C4-2B (cell line): ENCODE data around the gene TSPEAR.

Experiments used
- CTCF ChIP-seq: fragments of 450-650 bp; conservative IDR thresholded peaks from 2 replicates; pipeline ENCODE4 v1.5.1; 2017; ENCODE audit warnings: mild to moderate bottlenecking
- ZFX ChIP-seq: fragments of 450-650 bp; IDR thresholded peaks from 2 replicates; pipeline ENCODE4 v1.6.1; 2017

GRCh38 chr21:44729336-44730027 is 18.1 kb upstream of the TSPEAR start:
- TF ChIP-seq ZFX (no peak), CTCF (no peak)
